GM12878 (cell line): ENCODE data around the gene AFAP1. TPM values are rescaled to one million over a fixed set of nuclear protein-coding genes. Genes with fewer than 3 reads are reported as not detected.

ENCODE experiments used
- BACH1 ChIP-seq: fragments of 450-650 bp; IDR thresholded peaks from 2 replicates; pipeline ENCODE4 v1.6.1; 2017; ENCODE audit warnings: mild to moderate bottlenecking, borderline replicate concordance
- BCL11A ChIP-seq: IDR thresholded peaks from 2 replicates; pipeline ENCODE4 v1.6.1; 2011; ENCODE audit warnings: low read depth, low read length
- CBX5 ChIP-seq: sonication (generic); IDR thresholded peaks from 2 replicates; pipeline ENCODE4 v1.6.1; 2016; ENCODE audit warnings: low read depth, moderate library complexity, mild to moderate bottlenecking, inconsistent platforms
- CHD1 ChIP-seq: IDR thresholded peaks from 2 replicates; pipeline ENCODE4 v1.6.1; 2012; ENCODE audit warnings: low read depth, low read length, improper control_type of control experiment
- GABPA ChIP-seq: IDR thresholded peaks from 2 replicates; pipeline ENCODE4 v1.6.1; 2014; ENCODE audit warnings: antibody characterized with exemption, low read depth, mild to moderate bottlenecking, inconsistent platforms
- NFIC ChIP-seq: IDR thresholded peaks from 2 replicates; pipeline ENCODE4 v1.6.1; 2012; ENCODE audit warnings: low read depth, mild to moderate bottlenecking, inconsistent platforms, low read length, moderate library complexity
- PKNOX1 ChIP-seq: fragments of 450-650 bp; IDR thresholded peaks from 2 replicates; pipeline ENCODE4 v1.6.1; 2016; ENCODE audit warnings: mild to moderate bottlenecking
- SKIL ChIP-seq: fragments of 450-650 bp; IDR thresholded peaks from 2 replicates; pipeline ENCODE4 v1.6.1; 2017; ENCODE audit warnings: mild to moderate bottlenecking, low read depth, inconsistent platforms; ENCODE audit not compliant: poor library complexity, severe bottlenecking
- USF2 ChIP-seq: IDR thresholded peaks from 2 replicates; pipeline ENCODE4 v1.6.1; 2011; ENCODE audit warnings: low read depth, low read length, improper control_type of control experiment, borderline replicate concordance
- ZBED1 ChIP-seq: IDR thresholded peaks from 2 replicates; pipeline ENCODE4 v1.6.1; 2016; ENCODE audit warnings: borderline replicate concordance
- polyA plus RNA-seq, 11 experiments: library from polyadenylated mRNA; depleted of rRNA in 4 of 11; unstranded in 6 of 11; stranded (reverse) in 5 of 11; fragments of >200 nt; fragmentation: Nextera tagmentation in 4 of 11; fragmentation: Illumina TruSeq in 1 of 11; extraction: Ambion mirVana in 4 of 11; extraction: Trizol in 1 of 11; gene quantifications; 1 replicate in 1 of 11; 2 replicates in 10 of 11; pipeline versions ENCODE4 v1.2.1 to v1.2.3, GENCODE V29; 2011 to 2016; ENCODE audit warnings: inconsistent platforms in 2 of 11, missing spikeins in 2 of 11, low read depth in 1 of 11
- total RNA-seq, 4 experiments: library from RNA; depleted of rRNA in 3 of 4; stranded (reverse); fragments of >200 nt in 3 of 4; fragmentation: Illumina TruSeq in 1 of 4; extraction: Trizol in 1 of 4; gene quantifications; 2 replicates each; pipeline versions ENCODE4 v1.2.1 to v1.2.3, GENCODE V29; 2013 to 2021

Gene AFAP1
- total and polyA plus RNA-seq, 10 of the 15 experiments (the other 5 are each of a cell fraction or from before 2014, with no cell fraction given): 0.02 to 0.23 (median 0.09) TPM; not detected in 1

- TF ChIP-seq USF2 (no peak), CBX5 (no peak), NFIC (no peak), BCL11A (no peak), CHD1 (no peak), BACH1 (no peak), ZBED1 (no peak), SKIL (no peak), PKNOX1 (no peak), GABPA (no peak)
Observed at GRCh38 chr4:7785017-7785416, 154.6 kb downstream of the AFAP1 start (continued).
